CD8-positive, alpha-beta memory T cell (primary cell): ENCODE data around the gene RANBP3. TPM values are rescaled to one million over a fixed set of nuclear protein-coding genes. Genes with fewer than 3 reads are reported as not detected.
A peak's percentile ranks its signal among the peaks of the same experiment; 100 is the strongest.
"Not testable (repeated sequence)": the region's sequence is repeated elsewhere in the genome, so short reads cannot be mapped to it uniquely, and the experiment has no call there.

ENCODE experiments used
- CTCF ChIA-PET: fragments of 350-600 bp; sonication (Branson Sonifier 250); formaldehyde crosslinking; loops from one replicate; lab custom pipeline; 2021; ENCODE audit warnings: antibody characterized with exemption; lab: Charles Lee
- POLR2A ChIA-PET: fragments of 350-600 bp; sonication (Branson Sonifier 250); formaldehyde crosslinking; loops from one replicate; lab custom pipeline; 2021; ENCODE audit warnings: antibody characterized with exemption; lab: Charles Lee
- DNase-seq, 5 donors: peaks; one replicate each; pipeline versions ENCODE4 v3.0.0 to v3.0.0-alpha.2; 2020 to 2022; ENCODE audit warnings: mixed read lengths in 1 of 5
- H3K27ac ChIP-seq: one replicate; pipeline ENCODE4 v1.7.0; 2013; ENCODE audit warnings: low read depth, mild to moderate bottlenecking, low read length, moderate library complexity
- H3K27me3 ChIP-seq: 2 replicates; pipeline ENCODE4 v1.7.0; 2013; ENCODE audit warnings: low read length, mild to moderate bottlenecking; ENCODE audit not compliant: insufficient read depth, poor library complexity, severe bottlenecking
- H3K36me3 ChIP-seq: 2 replicates; pipeline ENCODE4 v1.7.0; 2013; ENCODE audit warnings: mild to moderate bottlenecking, low read length, moderate library complexity; ENCODE audit not compliant: insufficient read depth
- H3K4me1 ChIP-seq: 2 replicates; pipeline ENCODE4 v1.7.0; 2013; ENCODE audit warnings: mild to moderate bottlenecking, low read length, moderate library complexity; ENCODE audit not compliant: insufficient read depth
- H3K4me3 ChIP-seq: 2 replicates; pipeline ENCODE4 v1.7.0; 2013; ENCODE audit warnings: mild to moderate bottlenecking, low read length
- H3K9me3 ChIP-seq: 2 replicates; pipeline ENCODE4 v1.7.0; 2013; ENCODE audit warnings: mild to moderate bottlenecking, low read length
- H3K27ac Mint-ChIP-seq, 8 donors: one replicate each; pipeline ENCODE4 v1.8.0; 2020 to 2021; ENCODE audit warnings: mixed read lengths in 8 of 8, mild to moderate bottlenecking in 6 of 8, inconsistent platforms in 3 of 8, moderate library complexity in 3 of 8
- H3K27me3 Mint-ChIP-seq, 2 donors: one replicate each; pipeline ENCODE4 v1.8.0; 2020 to 2021; ENCODE audit warnings: mixed read lengths in 2 of 2, mild to moderate bottlenecking in 1 of 2, moderate library complexity in 1 of 2
- H3K36me3 Mint-ChIP-seq, 3 donors: one replicate each; pipeline ENCODE4 v1.8.0; 2020 to 2021; ENCODE audit warnings: mixed read lengths in 3 of 3, inconsistent platforms in 1 of 3, mild to moderate bottlenecking in 1 of 3
- H3K4me1 Mint-ChIP-seq, 3 donors: one replicate each; pipeline ENCODE4 v1.8.0; 2020 to 2021; ENCODE audit warnings: mixed read lengths in 3 of 3, inconsistent platforms in 1 of 3, mild to moderate bottlenecking in 1 of 3
- H3K4me3 Mint-ChIP-seq, 7 donors: one replicate each; pipeline ENCODE4 v1.8.0; 2020 to 2021; ENCODE audit warnings: mixed read lengths in 7 of 7, mild to moderate bottlenecking in 6 of 7, moderate library complexity in 4 of 7, inconsistent platforms in 2 of 7
- H3K9me3 Mint-ChIP-seq, 5 donors: one replicate each; pipeline ENCODE4 v1.8.0; 2020 to 2022; ENCODE audit warnings: mixed read lengths in 5 of 5, mild to moderate bottlenecking in 3 of 5, moderate library complexity in 2 of 5, inconsistent platforms in 1 of 5
- polyA plus RNA-seq: library from polyadenylated mRNA; unstranded; fragments of 300-500 nt; fragmentation: Illumina TruSeq; gene quantifications from one replicate; pipeline ENCODE4 v1.2.3, GENCODE V29; 2021
- total RNA-seq, 2 experiments: library from RNA; stranded (reverse); gene quantifications; one replicate each; pipeline ENCODE4 v1.2.3, GENCODE V29; 2021

The RANBP3 gene
- total and polyA plus RNA-seq, 3 experiments from 2014 or later: 9.7 to 97.6 (median 94.8) TPM

DNA sequence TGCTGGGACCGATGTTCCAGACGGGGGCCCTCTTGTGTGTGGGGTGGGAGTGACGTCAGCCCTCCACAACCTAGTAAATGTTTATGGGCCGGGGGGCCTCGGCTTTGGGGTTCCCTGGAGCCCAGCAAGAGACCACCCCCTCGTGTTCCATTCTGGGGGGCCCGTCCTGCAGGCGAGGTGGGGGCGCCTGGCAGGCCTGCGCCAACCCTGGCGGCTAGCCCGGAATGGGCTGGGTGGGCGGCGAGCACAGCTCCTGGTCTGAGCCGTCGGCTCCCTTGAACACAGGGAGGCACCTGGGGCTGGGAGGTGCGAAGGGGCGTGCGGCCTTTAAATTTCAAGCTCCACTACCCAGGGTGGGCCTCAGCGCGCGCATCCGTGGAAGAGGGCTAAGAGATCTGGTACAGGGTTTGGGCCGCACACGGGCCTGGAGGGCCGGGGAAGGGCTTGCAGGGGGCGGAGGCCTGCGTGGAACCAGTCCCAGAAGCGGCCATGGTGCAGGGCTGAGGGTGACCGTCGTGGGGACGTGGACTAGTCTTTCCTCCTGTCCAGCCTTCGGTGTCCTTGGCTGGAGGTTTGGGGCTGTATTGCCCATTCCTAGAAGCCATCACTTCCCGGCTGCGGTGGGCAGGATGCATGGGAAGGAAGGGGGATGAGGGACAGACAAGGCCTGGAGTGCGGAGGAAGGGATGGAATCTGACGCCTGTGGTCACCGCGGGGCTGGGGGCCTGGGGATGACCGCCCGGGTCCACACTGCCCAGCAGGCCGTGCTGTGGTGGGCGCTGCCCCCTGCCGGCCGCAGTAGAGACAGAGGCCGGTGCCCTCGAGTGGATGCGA lies 85.8 kb downstream of the RANBP3 start:
- no peaks in the 10 kb centered on the region for H3K4me1 ChIP-seq
- Mint-ChIP-seq H3K4me1 (peaks cover 0 to 2% (median 2%) of the 10 kb centered on the region in 3 donors), H3K4me3 (no peak overlapping the region), H3K9me3 (no peaks in the 10 kb centered on the region), H3K27me3 (peaks cover 4 to 7% of the 10 kb centered on the region in 2 donors), H3K27ac (peak overlapping the region in 1 of 8 donors; percentile 77), H3K36me3 (peaks cover 0 to 27% (median 0%) of the 10 kb centered on the region in 3 donors)
- DNase-seq: no peak
- H3K4me3 ChIP-seq: no peak overlapping the region
- H3K36me3 ChIP-seq: no peaks in the 10 kb centered on the region
- no peak overlapping the region for H3K27ac ChIP-seq
- CTCF ChIA-PET: interaction anchor here (1.3 kb wide), 1 partner anchor 11 kb away, joined by 4 read pairs; the partner anchor contains the start of gene NDUFA11
- no peaks in the 10 kb centered on the region for H3K27me3 ChIP-seq
- H3K9me3 ChIP-seq: no peaks in the 10 kb centered on the region
- POLR2A ChIA-PET: interaction anchor here (1.9 kb wide), 1 partner anchor 12 kb away, joined by 9 read pairs; the partner anchor contains the start of gene VMAC

DNA sequence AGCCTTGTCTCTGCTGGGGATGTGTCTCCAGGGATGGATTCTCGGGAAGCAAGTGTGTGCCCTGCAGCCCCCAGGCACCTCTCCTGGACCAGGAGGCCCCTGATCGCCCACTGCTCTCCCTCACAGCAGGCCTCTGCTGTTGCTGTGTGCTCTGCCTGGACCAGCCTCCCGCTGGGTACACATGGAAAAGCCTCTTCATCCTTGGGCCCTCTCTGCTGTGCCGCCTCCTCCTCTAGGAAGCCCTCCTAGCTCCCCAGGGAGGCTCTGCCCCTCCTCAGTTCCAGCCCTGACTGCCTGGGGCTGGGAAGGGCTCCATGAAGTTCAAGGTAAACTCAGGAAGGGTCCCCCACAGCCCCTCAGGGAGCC lies 86.4 kb downstream of the RANBP3 start:
- Mint-ChIP-seq H3K27me3 (peaks cover 6 to 7% of the 10 kb centered on the region in 2 donors), H3K27ac (no peak overlapping the region), H3K4me1 (peaks cover 0 to 2% (median 2%) of the 10 kb centered on the region in 3 donors)

DNA sequence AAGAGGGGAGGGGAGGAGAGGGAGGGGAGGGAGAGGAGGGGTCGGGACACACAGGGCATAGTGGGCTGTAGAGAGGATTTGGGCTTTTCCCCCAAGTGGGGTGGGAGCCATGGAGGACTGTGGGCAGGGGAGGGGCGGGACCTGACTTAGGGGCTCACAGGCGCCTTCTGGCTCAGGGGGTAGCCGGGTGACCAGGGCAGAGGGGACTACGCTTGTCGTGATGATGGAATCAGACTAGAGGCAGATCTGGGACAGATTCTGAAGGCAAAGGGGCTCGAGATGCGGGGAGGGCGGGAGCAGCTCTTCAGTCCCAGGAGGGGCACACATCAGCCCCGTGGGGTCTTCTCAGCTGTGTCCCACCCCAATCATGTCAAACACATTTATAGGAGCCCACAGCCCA lies 87.8 kb downstream of the RANBP3 start:
- H3K27me3 Mint-ChIP-seq: peaks cover 6 to 11% of the 10 kb centered on the region in 2 donors
- peaks cover 0 to 2% (median 0%) of the 10 kb centered on the region in 3 donors for H3K4me1 Mint-ChIP-seq
- ChIA-PET CTCF (no interaction called here), POLR2A (interaction anchor here (0.7 kb wide), 1 partner anchor 131 kb away, joined by 4 read pairs; no protein-coding TSS in a partner anchor)
- Histone ChIP-seq H3K36me3 (no peaks in the 10 kb centered on the region), H3K27ac (no peak overlapping the region), H3K4me3 (no peak overlapping the region), H3K9me3 (no peaks in the 10 kb centered on the region), H3K27me3 (no peaks in the 10 kb centered on the region), H3K4me1 (no peaks in the 10 kb centered on the region)
- DNase-seq: no peak
- peaks cover 0 to 9% (median 0%) of the 10 kb centered on the region in 3 donors for H3K36me3 Mint-ChIP-seq
- H3K4me3 Mint-ChIP-seq: no peak overlapping the region
- H3K9me3 Mint-ChIP-seq: no peaks in the 10 kb centered on the region
- H3K27ac Mint-ChIP-seq: no peak overlapping the region

More for the DNA sequence above, 86.4 kb downstream of the RANBP3 start:
- Histone ChIP-seq H3K4me1 (no peaks in the 10 kb centered on the region), H3K9me3 (no peaks in the 10 kb centered on the region), H3K4me3 (no peak overlapping the region), H3K27ac (no peak overlapping the region), H3K36me3 (no peaks in the 10 kb centered on the region), H3K27me3 (no peaks in the 10 kb centered on the region)
- DNase-seq: no peak
- no peaks in the 10 kb centered on the region for H3K9me3 Mint-ChIP-seq
- H3K4me3 Mint-ChIP-seq: no peak overlapping the region
- peaks cover 0 to 22% (median 0%) of the 10 kb centered on the region in 3 donors for H3K36me3 Mint-ChIP-seq
- ChIA-PET POLR2A (interaction anchor here (1.9 kb wide), 1 partner anchor 13 kb away, joined by 9 read pairs; the partner anchor contains the start of gene VMAC), CTCF (no interaction called here)

GRCh38 chr19:5889288-5889971 lies 88.5 kb downstream of the RANBP3 start:
- Mint-ChIP-seq H3K27ac (peak overlapping the region in 1 of 8 donors; percentile 37), H3K4me3 (no peak overlapping the region), H3K27me3 (peaks cover 6 to 12% of the 10 kb centered on the region in 2 donors), H3K36me3 (peaks cover 0 to 3% (median 0%) of the 10 kb centered on the region in 3 donors), H3K9me3 (no peaks in the 10 kb centered on the region), H3K4me1 (peaks cover 0 to 2% (median 0%) of the 10 kb centered on the region in 3 donors)
- no peaks in the 10 kb centered on the region for H3K9me3 ChIP-seq
- POLR2A ChIA-PET: no interaction called here
- H3K4me3 ChIP-seq: no peak overlapping the region
- no peaks in the 10 kb centered on the region for H3K36me3 ChIP-seq
- CTCF ChIA-PET: no interaction called here
- no peak overlapping the region for H3K27ac ChIP-seq
- H3K27me3 ChIP-seq: no peaks in the 10 kb centered on the region
- DNase-seq: no peak
- H3K4me1 ChIP-seq: no peaks in the 10 kb centered on the region

- POLR2A ChIA-PET, H3K27ac Mint-ChIP-seq, H3K4me3 ChIP-seq, H3K27ac ChIP-seq, H3K9me3 Mint-ChIP-seq, H3K36me3 Mint-ChIP-seq, H3K9me3 ChIP-seq, H3K4me1 Mint-ChIP-seq, DNase-seq, H3K36me3 ChIP-seq, H3K4me1 ChIP-seq, H3K4me3 Mint-ChIP-seq, H3K27me3 ChIP-seq: not testable (repeated sequence)
- CTCF ChIA-PET: interaction anchor here (0.9 kb wide), 1 partner anchor 77 kb away, joined by 3 read pairs; no protein-coding TSS in a partner anchor
- H3K27me3 Mint-ChIP-seq: peaks cover 2 to 29% of the 10 kb centered on the region in 2 donors
Observed at GRCh38 chr19:5884065-5884811, 93.7 kb downstream of the RANBP3 start.

GRCh38 chr19:5883157-5883873 lies 94.6 kb downstream of the RANBP3 start:
- H3K4me3 ChIP-seq, H3K4me3 Mint-ChIP-seq, H3K4me1 ChIP-seq, H3K9me3 ChIP-seq, H3K36me3 ChIP-seq, H3K27me3 ChIP-seq, H3K9me3 Mint-ChIP-seq, H3K36me3 Mint-ChIP-seq, H3K27ac Mint-ChIP-seq, H3K4me1 Mint-ChIP-seq, POLR2A ChIA-PET, DNase-seq, H3K27ac ChIP-seq: not testable (repeated sequence)
- CTCF ChIA-PET: interaction anchor here (0.9 kb wide), 1 partner anchor 78 kb away, joined by 3 read pairs; no protein-coding TSS in a partner anchor
- H3K27me3 Mint-ChIP-seq: peaks cover 2 to 33% of the 10 kb centered on the region in 2 donors

DNA sequence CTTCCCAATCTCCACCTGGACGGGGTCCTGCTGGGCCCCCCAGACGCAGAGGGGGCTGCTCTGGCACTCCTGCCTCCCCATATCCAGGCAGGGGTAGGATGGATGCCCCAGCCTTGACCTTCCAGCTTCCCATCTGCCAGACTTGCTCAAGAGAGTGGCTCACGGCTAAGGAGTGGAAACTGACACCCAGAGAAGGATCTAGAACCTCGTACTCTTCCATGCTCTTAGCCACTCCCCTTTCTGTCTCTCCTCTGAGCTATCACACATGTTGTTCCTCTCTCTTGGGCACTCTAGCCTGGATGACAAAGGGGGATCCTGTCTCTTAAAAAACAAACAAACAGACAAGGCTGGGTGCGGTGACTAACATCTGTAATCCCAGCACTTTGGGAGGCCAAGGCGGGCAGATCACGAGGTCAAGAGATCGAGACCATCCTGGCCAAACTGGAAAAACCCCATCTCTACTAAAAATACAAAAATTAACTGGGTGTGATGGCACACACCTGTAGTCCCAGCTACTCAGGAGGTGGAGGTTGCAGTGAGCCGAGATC lies 95.4 kb downstream of the RANBP3 start:
- Histone ChIP-seq H3K27me3 (no peaks in the 10 kb centered on the region), H3K36me3 (no peaks in the 10 kb centered on the region), H3K4me3 (no peak overlapping the region), H3K4me1 (no peaks in the 10 kb centered on the region), H3K27ac (no peak overlapping the region), H3K9me3 (no peaks in the 10 kb centered on the region)
- POLR2A ChIA-PET: no interaction called here
- Mint-ChIP-seq H3K4me1 (no peaks in the 10 kb centered on the region), H3K27me3 (peaks cover 4 to 32% of the 10 kb centered on the region in 2 donors), H3K36me3 (no peaks in the 10 kb centered on the region), H3K4me3 (no peak overlapping the region), H3K9me3 (no peaks in the 10 kb centered on the region), H3K27ac (no peak overlapping the region)
- no peak for DNase-seq
- CTCF ChIA-PET: no interaction called here
